Activated CD8-positive, alpha-beta T cell treated with anti-CD3 and anti-CD28 coated beads for 36 hours (primary cell): ENCODE results near the gene STK24. TPM values are rescaled to one million over a fixed set of nuclear protein-coding genes. Genes with fewer than 3 reads are reported as not detected.

ENCODE experiments used
- ATAC-seq: fragments of 200-7000 bp; cut with Tn5 transposase; one replicate; pipeline ENCODE4 v1.10.0; 2021; ENCODE audit warnings: mild to moderate bottlenecking, moderate library complexity
- CTCF ChIA-PET: fragments of 350-600 bp; sonication (Branson Sonifier 250); formaldehyde crosslinking; loops from one replicate; lab custom pipeline; 2021; ENCODE audit warnings: antibody characterized with exemption; lab: Charles Lee
- POLR2A ChIA-PET: fragments of 350-600 bp; sonication (Branson Sonifier 250); formaldehyde crosslinking; loops from one replicate; lab custom pipeline; 2021; ENCODE audit warnings: antibody characterized with exemption; lab: Charles Lee
- DNase-seq: peaks from one replicate; pipeline ENCODE4 v3.0.0-alpha.2; 2020
- H3K27ac Mint-ChIP-seq: one replicate; pipeline ENCODE4 v1.8.0; 2021; ENCODE audit warnings: mild to moderate bottlenecking, mixed read lengths
- H3K27me3 Mint-ChIP-seq: one replicate; pipeline ENCODE4 v1.8.0; 2021; ENCODE audit warnings: mixed read lengths
- H3K36me3 Mint-ChIP-seq: one replicate; pipeline ENCODE4 v1.8.0; 2021; ENCODE audit warnings: low read depth, mixed read lengths
- H3K4me1 Mint-ChIP-seq: one replicate; pipeline ENCODE4 v1.8.0; 2021; ENCODE audit warnings: low read depth, mixed read lengths
- H3K4me3 Mint-ChIP-seq: one replicate; pipeline ENCODE4 v1.8.0; 2021; ENCODE audit warnings: mild to moderate bottlenecking, moderate library complexity, mixed read lengths
- H3K9me3 Mint-ChIP-seq: one replicate; pipeline ENCODE4 v1.8.0; 2021; ENCODE audit warnings: mixed read lengths
- CTCF ChIP-seq: fragments of 200-600 bp; IDR thresholded peaks from one replicate; pipeline ENCODE4 v1.8.0; 2022; ENCODE audit warnings: antibody characterized with exemption, mild to moderate bottlenecking
- intact Hi-C: fragments of 100-400 bp; cut with micrococcal nuclease; formaldehyde crosslinking; loops from one replicate; pipeline ENCODE4 v1.10.0; 2022
- total RNA-seq, 2 experiments: library from RNA; stranded (reverse); gene quantifications; one replicate each; pipeline ENCODE4 v1.2.3, GENCODE V29; 2021

Gene STK24
- total RNA-seq, 2 experiments from 2014 or later, result 118 TPM

- H3K27ac Mint-ChIP-seq, result peak overlapping the region; percentile 1
- H3K4me1 Mint-ChIP-seq, result peaks cover 66% of the 10 kb centered on the region
- no peak for ATAC-seq
- POLR2A ChIA-PET, result no interaction called here
- H3K4me3 Mint-ChIP-seq, result no peak overlapping the region
- CTCF ChIA-PET, result no interaction called here
- H3K27me3 Mint-ChIP-seq, result no peaks in the 10 kb centered on the region
- peaks cover 13% of the 10 kb centered on the region for H3K36me3 Mint-ChIP-seq
- TF ChIP-seq CTCF, result no peak
- H3K9me3 Mint-ChIP-seq, result no peaks in the 10 kb centered on the region
- intact Hi-C loops, result no loop called here
- DNase-seq, result no peak
Measured at GRCh38 chr13:98493042-98493712, 83.7 kb downstream of the STK24 start.

- TF ChIP-seq CTCF, result no peak
- ATAC-seq, result no peak
- Mint-ChIP-seq H3K36me3 (peaks cover 13% of the 10 kb centered on the region), H3K4me3 (no peak overlapping the region), H3K9me3 (no peaks in the 10 kb centered on the region), H3K27ac (no peak overlapping the region), H3K27me3 (no peaks in the 10 kb centered on the region), H3K4me1 (peaks cover 67% of the 10 kb centered on the region)
- POLR2A ChIA-PET, result no interaction called here
- intact Hi-C loops, result no loop called here
- no peak for DNase-seq
- CTCF ChIA-PET, result no interaction called here
Measured at GRCh38 chr13:98492335-98493041, 84.4 kb downstream of the STK24 start.

GRCh38 chr13:98490866-98491265 lies 86.0 kb downstream of the STK24 start:
- H3K27me3 Mint-ChIP-seq, result no peaks in the 10 kb centered on the region
- H3K27ac Mint-ChIP-seq, result no peak overlapping the region
- peaks cover 63% of the 10 kb centered on the region for H3K4me1 Mint-ChIP-seq
- ATAC-seq (no peak), DNase-seq (no peak)
- no peak for TF ChIP-seq CTCF
- intact Hi-C loops, result no loop called here
- H3K9me3 Mint-ChIP-seq, result no peaks in the 10 kb centered on the region
- ChIA-PET CTCF (interaction anchor here (2.0 kb wide), 1 partner anchor 162 kb away, joined by 7 read pairs; no protein-coding TSS in a partner anchor), POLR2A (interaction anchor here (0.6 kb wide), 1 partner anchor 141 kb away, joined by 5 read pairs; no protein-coding TSS in a partner anchor)
- no peak overlapping the region for H3K4me3 Mint-ChIP-seq
- peaks cover 13% of the 10 kb centered on the region for H3K36me3 Mint-ChIP-seq

- CTCF ChIA-PET, result interaction anchor here (1.0 to 2.0 kb wide), 2 partner anchors 45 to 163 kb away, joined by 3 to 7 read pairs; no protein-coding TSS in a partner anchor
- Mint-ChIP-seq H3K27me3 (no peaks in the 10 kb centered on the region), H3K4me1 (peaks cover 66% of the 10 kb centered on the region), H3K4me3 (no peak overlapping the region), H3K9me3 (no peaks in the 10 kb centered on the region), H3K27ac (no peak overlapping the region), H3K36me3 (peaks cover 13% of the 10 kb centered on the region)
- POLR2A ChIA-PET, result interaction anchor here (1.3 kb wide), 1 partner anchor 24 kb away, joined by 3 read pairs; no protein-coding TSS in a partner anchor
- intact Hi-C loops, result no loop called here
- ATAC-seq (no peak), DNase-seq (no peak)
- TF ChIP-seq CTCF, result no peak
Measured at GRCh38 chr13:98490195-98490836, 86.6 kb downstream of the STK24 start.
